Ascending aorta (tissue), 2 donors: Measurements from ENCODE around the gene ZNF48. TPM values are rescaled to one million over a fixed set of nuclear protein-coding genes. Genes with fewer than 3 reads are reported as not detected.

Experiments used
- DNase-seq, 2 donors: peaks; one replicate each; pipeline ENCODE4 v3.0.0-alpha.2; 2019; ENCODE audit warnings: low spot score in 2 of 2
- H3K27ac ChIP-seq, 2 donors: fragments of 200-600 bp; sonication (generic); one replicate each; pipeline ENCODE4 v1.5.1; 2016 to 2017; ENCODE audit warnings: mild to moderate bottlenecking in 1 of 2
- H3K27me3 ChIP-seq: fragments of 200-600 bp; sonication (generic); one replicate; pipeline ENCODE4 v1.5.1; 2017
- H3K36me3 ChIP-seq, 2 donors: fragments of 200-600 bp; sonication (generic); one replicate each; pipeline ENCODE4 v1.5.1; 2016
- H3K4me1 ChIP-seq, 2 donors: fragments of 200-600 bp; sonication (generic); one replicate each; pipeline ENCODE4 v1.5.1; 2016 to 2017; ENCODE audit warnings: mild to moderate bottlenecking in 1 of 2
- H3K4me3 ChIP-seq, 2 donors: fragments of 200-600 bp; sonication (generic); one replicate each; pipeline ENCODE4 v1.5.1; 2016 to 2017; ENCODE audit warnings: mild to moderate bottlenecking in 1 of 2
- H3K9me3 ChIP-seq, 2 donors: fragments of 200-600 bp; sonication (generic); one replicate each; pipeline ENCODE4 v1.5.1; 2016
- CTCF ChIP-seq, 3 experiments: fragments of 200-600 bp in 2 of 3; fragments of 450-650 bp in 1 of 3; sonication (generic) in 2 of 3; IDR thresholded peaks; one replicate each; pipeline ENCODE4 v1.5.1; 2016 to 2019; ENCODE audit warnings: antibody characterized with exemption in 3 of 3, mild to moderate bottlenecking in 1 of 3, moderate library complexity in 1 of 3
- intact Hi-C: fragments of 100-400 bp; cut with DNase I; formaldehyde crosslinking; loops from one replicate; pipeline ENCODE4 v1.15.1; 2023
- total RNA-seq: library from RNA; depleted of rRNA; stranded (reverse); fragments of >200 nt; gene quantifications from one replicate; pipeline ENCODE4 v1.1.0, GENCODE V29; 2016

Gene ZNF48
- total RNA-seq, 1 donor from 2014 or later: 25.1 TPM

GRCh38 chr16:30375864-30376263, 19.4 kb upstream of the ZNF48 start:
- Histone ChIP-seq H3K4me3 (no peak overlapping the region), H3K27ac (no peak overlapping the region), H3K9me3 (no peaks in the 10 kb centered on the region), H3K27me3 (no peaks in the 10 kb centered on the region), H3K36me3 (no peaks in the 10 kb centered on the region), H3K4me1 (peaks cover 8 to 14% of the 10 kb centered on the region in 2 donors)
- no peak for DNase-seq
- no peak for TF ChIP-seq CTCF (IDR thresholded peaks at IDR 0.05)
- intact Hi-C loops: loop anchor here (5.0 to 10.0 kb wide), 3 partner anchors 281 to 561 kb away; partner anchors contain the start of genes KCTD13, PAGR1, PRRT2 and TBX6

- H3K4me3 ChIP-seq: no peak overlapping the region
- no peak for DNase-seq
- intact Hi-C loops: loop anchor here (5.0 to 10.0 kb wide), 3 partner anchors 282 to 562 kb away; partner anchors contain the start of genes KCTD13, PAGR1, PRRT2 and TBX6
Measured at GRCh38 chr16:30376461-30376902, 18.7 kb upstream of the ZNF48 start.

GRCh38 chr16:30377050-30377811, 18.0 kb upstream of the ZNF48 start:
- Histone ChIP-seq H3K9me3 (no peaks in the 10 kb centered on the region), H3K27ac (peak overlapping the region; percentile 99 to 100), H3K4me3 (peak overlapping the region; percentile 67 to 88), H3K4me1 (peaks cover 8 to 9% of the 10 kb centered on the region in 2 donors), H3K27me3 (no peaks in the 10 kb centered on the region), H3K36me3 (no peaks in the 10 kb centered on the region)
- intact Hi-C loops: loop anchor here (5.0 to 10.0 kb wide), 3 partner anchors 282 to 562 kb away; partner anchors contain the start of genes KCTD13, PAGR1, PRRT2 and TBX6
- no peak for TF ChIP-seq CTCF (IDR thresholded peaks at IDR 0.05)
- no peak for DNase-seq

More at GRCh38 chr16:30376461-30376902, 18.7 kb upstream of the ZNF48 start:
- peaks cover 8 to 10% of the 10 kb centered on the region in 2 donors for H3K4me1 ChIP-seq
- no peaks in the 10 kb centered on the region for H3K27me3 ChIP-seq
- no peaks in the 10 kb centered on the region for H3K9me3 ChIP-seq
- H3K36me3 ChIP-seq: no peaks in the 10 kb centered on the region
- peak overlapping the region; percentile 99 to 100 for H3K27ac ChIP-seq
- TF ChIP-seq CTCF (IDR thresholded peaks at IDR 0.05): no peak

GRCh38 chr16:30377812-30378235, 17.4 kb upstream of the ZNF48 start:
- H3K27me3 ChIP-seq: no peaks in the 10 kb centered on the region
- peak overlapping the region; percentile 99 to 100 for H3K27ac ChIP-seq
- H3K4me3 ChIP-seq: peak overlapping the region; percentile 67 to 88
- peak; percentile 80 to 97 for DNase-seq
- TF ChIP-seq CTCF (IDR thresholded peaks at IDR 0.05): no peak
- H3K4me1 ChIP-seq: peaks cover 8 to 9% of the 10 kb centered on the region in 2 donors
- no peaks in the 10 kb centered on the region for H3K9me3 ChIP-seq
- intact Hi-C loops: loop anchor here (1.0 to 10.0 kb wide), 10 partner anchors 8 to 563 kb away; partner anchors contain the start of genes ALDOA, CD2BP2, KCTD13 and PAGR1
- no peaks in the 10 kb centered on the region for H3K36me3 ChIP-seq

GRCh38 chr16:30378236-30379157, 16.7 kb upstream of the ZNF48 start:
- peak overlapping the region; percentile 99 to 100 for H3K27ac ChIP-seq
- no peaks in the 10 kb centered on the region for H3K36me3 ChIP-seq
- H3K4me1 ChIP-seq: peaks cover 8 to 9% of the 10 kb centered on the region in 2 donors
- intact Hi-C loops: loop anchor here (1.0 to 10.0 kb wide), 10 partner anchors 8 to 564 kb away; partner anchors contain the start of genes ALDOA, CD2BP2, KCTD13 and PAGR1
- peak overlapping the region; percentile 67 to 88 for H3K4me3 ChIP-seq
- no peaks in the 10 kb centered on the region for H3K9me3 ChIP-seq
- H3K27me3 ChIP-seq: no peaks in the 10 kb centered on the region
- DNase-seq: peak; percentile 96 to 100
- TF ChIP-seq CTCF (IDR thresholded peaks at IDR 0.05): peak in 2 of 3 experiments; percentile 6 to 28
